Activated CD4-positive, alpha-beta memory T cell treated with anti-CD3 and anti-CD28 coated beads for 36 hours (primary cell): ENCODE results near the gene GPANK1. TPM values are rescaled to one million over a fixed set of nuclear protein-coding genes. Genes with fewer than 3 reads are reported as not detected.
A peak's percentile ranks its signal among the peaks of the same experiment; 100 is the strongest.

Experiments used
- CTCF ChIA-PET: fragments of 350-600 bp; sonication (Branson Sonifier 250); formaldehyde crosslinking; loops from one replicate; lab custom pipeline; 2021; ENCODE audit warnings: antibody characterized with exemption, inconsistent platforms; lab: Charles Lee
- POLR2A ChIA-PET: fragments of 350-600 bp; sonication (Branson Sonifier 250); formaldehyde crosslinking; loops from one replicate; lab custom pipeline; 2021; ENCODE audit warnings: antibody characterized with exemption; lab: Charles Lee
- DNase-seq: peaks from one replicate; pipeline ENCODE4 v3.0.0-alpha.2; 2020
- H3K27ac Mint-ChIP-seq: one replicate; pipeline ENCODE4 v1.8.0; 2021; ENCODE audit warnings: mixed read lengths
- H3K27me3 Mint-ChIP-seq: one replicate; pipeline ENCODE4 v1.8.0; 2021; ENCODE audit warnings: mixed read lengths
- H3K36me3 Mint-ChIP-seq: one replicate; pipeline ENCODE4 v1.8.0; 2021; ENCODE audit warnings: mixed read lengths
- H3K4me1 Mint-ChIP-seq: one replicate; pipeline ENCODE4 v1.8.0; 2021; ENCODE audit warnings: low read depth, mixed read lengths
- H3K4me3 Mint-ChIP-seq: one replicate; pipeline ENCODE4 v1.8.0; 2021; ENCODE audit warnings: mild to moderate bottlenecking, mixed read lengths
- H3K9me3 Mint-ChIP-seq: one replicate; pipeline ENCODE4 v1.8.0; 2021; ENCODE audit warnings: mixed read lengths
- intact Hi-C: fragments of 100-400 bp; cut with micrococcal nuclease; formaldehyde crosslinking; loops from one replicate; pipeline ENCODE4 v1.15.1; 2023
- total RNA-seq, 2 experiments: library from RNA; stranded (reverse); gene quantifications; one replicate each; pipeline ENCODE4 v1.2.3, GENCODE V29; 2021

Gene GPANK1
- total RNA-seq, 2 experiments from 2014 or later = 31.6 to 32.3 TPM

DNA sequence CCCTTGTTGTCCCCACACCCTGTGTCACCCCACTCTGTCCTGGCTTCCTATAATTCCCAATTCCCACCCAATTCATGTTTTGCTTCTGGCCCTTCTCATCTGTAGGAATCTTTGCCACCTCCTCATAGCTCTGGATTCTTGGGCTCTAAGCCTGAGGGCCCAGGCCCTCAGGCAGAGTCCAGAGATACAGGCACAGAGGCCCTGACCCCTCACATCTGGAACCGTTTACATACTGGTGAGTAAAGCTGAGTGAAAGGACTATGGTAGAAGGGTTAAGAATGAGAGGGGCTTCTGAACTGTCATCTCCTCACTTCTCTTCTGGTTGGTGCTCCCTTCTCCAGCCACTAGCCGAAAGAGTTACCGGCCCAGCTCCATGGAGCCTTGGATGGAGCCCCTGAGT lies 30.7 kb downstream of the GPANK1 start:
- Mint-ChIP-seq H3K4me1 (no peaks in the 10 kb centered on the region), H3K9me3 (no peaks in the 10 kb centered on the region), H3K4me3 (no peak overlapping the region), H3K27me3 (no peaks in the 10 kb centered on the region), H3K27ac (no peak overlapping the region), H3K36me3 (peaks cover 63% of the 10 kb centered on the region)
- ChIA-PET CTCF (interaction anchor here (2.0 kb wide), 1 partner anchor 83 kb away, joined by 4 read pairs; no protein-coding TSS in a partner anchor), POLR2A (interaction anchor here (1.1 to 1.3 kb wide), 3 partner anchors 9 to 12 kb away, joined by 3 to 5 read pairs (median 3); no protein-coding TSS in a partner anchor)
- intact Hi-C loops = no loop called here
- no peak for DNase-seq

DNA sequence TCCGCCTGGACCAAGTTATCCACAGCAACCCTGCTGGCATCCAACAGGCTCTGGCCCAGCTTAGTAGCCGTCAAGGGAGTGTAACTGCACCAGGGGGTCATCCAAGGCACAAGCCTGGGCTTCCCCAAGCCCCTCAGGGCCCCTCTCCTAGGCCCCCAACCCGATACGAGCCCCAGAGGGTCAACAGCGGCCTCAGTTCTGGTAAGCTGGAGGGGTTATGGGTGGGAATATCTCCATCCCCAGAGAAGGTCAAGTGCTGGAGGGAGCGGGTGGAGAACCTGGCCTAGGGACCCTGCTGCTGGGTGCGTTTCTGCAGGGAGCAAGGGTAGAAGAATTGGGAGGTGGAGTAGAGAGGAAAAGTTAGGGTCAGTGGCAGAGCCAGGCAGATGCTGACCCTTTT lies 31.4 kb downstream of the GPANK1 start:
- H3K36me3 Mint-ChIP-seq = peaks cover 64% of the 10 kb centered on the region
- H3K27me3 Mint-ChIP-seq = no peaks in the 10 kb centered on the region
- intact Hi-C loops = no loop called here
- H3K27ac Mint-ChIP-seq = no peak overlapping the region
- H3K4me1 Mint-ChIP-seq = no peaks in the 10 kb centered on the region
- no peak for DNase-seq
- ChIA-PET POLR2A (interaction anchor here (1.1 to 1.3 kb wide), 3 partner anchors 8 to 11 kb away, joined by 3 to 5 read pairs (median 3); no protein-coding TSS in a partner anchor), CTCF (interaction anchor here (0.7 kb wide), 1 partner anchor 35 kb away, joined by 3 read pairs; no protein-coding TSS in a partner anchor)
- H3K4me3 Mint-ChIP-seq = no peak overlapping the region
- no peaks in the 10 kb centered on the region for H3K9me3 Mint-ChIP-seq

GRCh38 chr6:31632279-31632946 lies 32.4 kb downstream of the GPANK1 start:
- no peaks in the 10 kb centered on the region for H3K9me3 Mint-ChIP-seq
- no peak overlapping the region for H3K4me3 Mint-ChIP-seq
- H3K27ac Mint-ChIP-seq = no peak overlapping the region
- intact Hi-C loops = no loop called here
- H3K36me3 Mint-ChIP-seq = peaks cover 72% of the 10 kb centered on the region
- POLR2A ChIA-PET = no interaction called here
- no peaks in the 10 kb centered on the region for H3K4me1 Mint-ChIP-seq
- H3K27me3 Mint-ChIP-seq = no peaks in the 10 kb centered on the region
- no peak for DNase-seq
- CTCF ChIA-PET = no interaction called here

DNA sequence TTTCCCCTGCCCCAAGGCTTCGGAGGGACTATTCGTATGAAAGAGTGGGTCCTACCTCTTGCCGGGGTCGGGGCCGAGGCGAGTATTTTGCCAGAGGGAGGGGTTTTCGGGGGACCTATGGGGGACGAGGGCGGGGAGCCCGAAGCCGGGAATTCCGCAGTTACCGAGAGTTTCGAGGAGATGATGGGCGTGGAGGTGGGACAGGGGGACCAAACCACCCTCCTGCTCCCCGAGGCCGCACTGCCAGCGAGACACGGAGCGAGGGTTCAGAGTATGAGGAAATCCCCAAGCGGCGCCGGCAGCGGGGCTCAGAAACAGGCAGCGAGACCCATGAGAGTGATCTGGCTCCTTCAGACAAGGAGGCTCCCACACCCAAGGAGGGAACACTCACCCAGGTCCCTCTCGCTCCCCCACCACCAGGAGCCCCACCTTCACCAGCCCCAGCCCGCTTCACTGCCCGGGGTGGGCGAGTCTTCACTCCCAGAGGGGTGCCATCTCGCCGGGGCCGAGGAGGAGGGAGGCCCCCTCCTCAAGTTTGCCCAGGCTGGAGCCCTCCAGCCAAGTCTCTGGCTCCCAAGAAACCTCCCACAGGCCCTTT lies 33.0 kb downstream of the GPANK1 start:
- Mint-ChIP-seq H3K4me1 (no peaks in the 10 kb centered on the region), H3K36me3 (peaks cover 72% of the 10 kb centered on the region), H3K4me3 (no peak overlapping the region), H3K27ac (no peak overlapping the region), H3K9me3 (no peaks in the 10 kb centered on the region), H3K27me3 (no peaks in the 10 kb centered on the region)
- POLR2A ChIA-PET = interaction anchor here (0.7 to 1.0 kb wide), 2 partner anchors 8 to 21 kb away, joined by 3 read pairs; partner anchors contain the start of gene BAG6
- DNase-seq = no peak
- intact Hi-C loops = no loop called here
- CTCF ChIA-PET = no interaction called here

DNA sequence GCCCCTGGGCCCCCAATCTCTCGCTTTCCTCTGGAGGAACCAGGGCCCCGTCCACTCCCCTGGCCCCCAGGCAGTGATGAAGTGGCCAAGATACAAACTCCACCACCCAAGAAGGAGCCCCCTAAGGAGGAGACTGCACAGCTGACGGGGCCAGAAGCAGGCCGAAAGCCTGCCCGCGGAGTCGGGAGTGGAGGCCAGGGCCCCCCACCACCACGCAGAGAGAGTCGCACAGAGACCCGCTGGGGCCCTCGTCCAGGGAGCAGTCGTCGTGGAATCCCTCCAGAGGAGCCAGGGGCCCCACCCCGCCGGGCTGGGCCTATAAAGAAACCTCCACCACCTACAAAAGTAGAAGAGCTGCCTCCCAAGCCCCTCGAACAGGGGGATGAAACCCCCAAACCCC lies 33.6 kb downstream of the GPANK1 start:
- intact Hi-C loops = no loop called here
- H3K4me1 Mint-ChIP-seq = no peaks in the 10 kb centered on the region
- no peaks in the 10 kb centered on the region for H3K27me3 Mint-ChIP-seq
- H3K36me3 Mint-ChIP-seq = peaks cover 72% of the 10 kb centered on the region
- no peaks in the 10 kb centered on the region for H3K9me3 Mint-ChIP-seq
- ChIA-PET POLR2A (interaction anchor here (0.7 to 1.0 kb wide), 2 partner anchors 9 to 21 kb away, joined by 3 read pairs; partner anchors contain the start of gene BAG6), CTCF (no interaction called here)
- no peak overlapping the region for H3K4me3 Mint-ChIP-seq
- H3K27ac Mint-ChIP-seq = no peak overlapping the region
- DNase-seq = no peak

DNA sequence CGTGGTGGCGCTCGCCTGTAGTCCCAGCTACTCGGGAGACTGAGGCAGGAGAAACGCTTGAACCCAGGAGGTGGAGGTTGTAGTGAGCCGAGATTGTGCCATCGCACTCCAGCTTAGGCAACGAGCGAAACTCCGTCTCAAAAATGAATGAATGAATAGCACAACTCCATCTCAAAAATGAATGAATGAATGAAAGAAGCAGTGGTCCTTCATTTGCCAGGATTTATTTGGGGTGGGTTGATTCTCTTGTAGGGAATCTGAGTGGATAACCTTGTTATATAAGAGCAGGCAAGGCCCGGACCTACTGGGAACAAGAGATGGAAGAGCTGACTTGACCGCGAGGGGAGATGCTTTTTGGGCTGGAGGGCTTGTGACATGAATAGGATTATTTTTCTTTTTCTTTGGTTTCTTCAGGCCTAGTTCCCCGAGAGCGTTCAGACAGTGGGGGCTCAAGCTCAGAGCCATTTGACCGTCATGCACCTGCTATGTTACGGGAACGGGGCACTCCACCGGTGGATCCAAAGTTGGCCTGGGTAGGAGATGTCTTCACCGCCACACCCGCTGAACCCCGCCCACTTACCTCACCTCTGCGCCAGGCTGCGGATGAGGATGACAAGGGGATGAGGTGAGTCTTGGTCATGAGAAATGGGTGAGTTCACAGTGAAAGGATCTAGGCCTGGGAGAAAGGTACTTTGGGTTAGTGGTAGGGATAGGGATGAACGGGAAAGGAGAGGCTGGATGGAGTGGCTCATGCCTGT lies 34.4 kb downstream of the GPANK1 start:
- DNase-seq = no peak
- intact Hi-C loops = no loop called here
- Mint-ChIP-seq H3K9me3 (no peaks in the 10 kb centered on the region), H3K4me1 (no peaks in the 10 kb centered on the region), H3K4me3 (no peak overlapping the region), H3K27me3 (no peaks in the 10 kb centered on the region), H3K27ac (no peak overlapping the region), H3K36me3 (peaks cover 74% of the 10 kb centered on the region)
- ChIA-PET CTCF (no interaction called here), POLR2A (no interaction called here)

- DNase-seq = no peak
- Mint-ChIP-seq H3K4me1 (no peaks in the 10 kb centered on the region), H3K27ac (no peak overlapping the region), H3K36me3 (peaks cover 78% of the 10 kb centered on the region), H3K4me3 (no peak overlapping the region), H3K9me3 (no peaks in the 10 kb centered on the region), H3K27me3 (no peaks in the 10 kb centered on the region)
- POLR2A ChIA-PET = interaction anchor here (0.6 kb wide), 1 partner anchor 91 kb away, joined by 3 read pairs; no protein-coding TSS in a partner anchor
- intact Hi-C loops = no loop called here
- CTCF ChIA-PET = no interaction called here
Observed at GRCh38 chr6:31629014-31629413, 35.8 kb downstream of the GPANK1 start.

GRCh38 chr6:31627690-31628287 lies 37.0 kb downstream of the GPANK1 start:
- ChIA-PET CTCF (no interaction called here), POLR2A (interaction anchor here (0.7 to 1.5 kb wide), 3 partner anchors 17 to 110 kb away, joined by 3 to 4 read pairs (median 4); partner anchors contain the start of gene BAG6)
- H3K27me3 Mint-ChIP-seq = no peaks in the 10 kb centered on the region
- no peaks in the 10 kb centered on the region for H3K9me3 Mint-ChIP-seq
- no peak overlapping the region for H3K4me3 Mint-ChIP-seq
- peaks cover 80% of the 10 kb centered on the region for H3K36me3 Mint-ChIP-seq
- peaks cover 4% of the 10 kb centered on the region for H3K4me1 Mint-ChIP-seq
- intact Hi-C loops = no loop called here
- DNase-seq = no peak
- H3K27ac Mint-ChIP-seq = no peak overlapping the region

DNA sequence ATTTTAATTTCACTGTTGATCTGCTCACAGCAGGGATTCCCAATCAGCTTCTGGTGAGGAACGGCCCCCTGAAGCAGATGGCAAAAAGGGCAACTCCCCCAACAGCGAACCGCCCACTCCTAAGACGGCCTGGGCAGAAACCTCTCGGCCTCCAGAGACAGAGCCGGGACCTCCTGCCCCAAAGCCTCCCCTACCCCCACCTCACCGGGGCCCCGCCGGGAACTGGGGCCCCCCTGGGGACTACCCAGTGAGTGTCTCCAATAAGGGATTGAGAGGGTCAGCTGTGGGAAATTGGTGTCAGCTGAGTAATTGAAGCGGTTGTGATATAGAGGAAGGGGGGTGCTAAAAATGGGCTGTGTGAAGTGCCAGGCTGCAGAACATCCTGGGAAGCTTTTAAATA lies 37.8 kb downstream of the GPANK1 start:
- ChIA-PET POLR2A (interaction anchor here (0.6 to 2.0 kb wide), 6 partner anchors 9 to 229 kb away, joined by 3 to 6 read pairs (median 4); partner anchors contain the start of genes BAG6 and LTB), CTCF (no interaction called here)
- peaks cover 80% of the 10 kb centered on the region for H3K36me3 Mint-ChIP-seq
- H3K4me1 Mint-ChIP-seq = peaks cover 12% of the 10 kb centered on the region
- H3K27me3 Mint-ChIP-seq = no peaks in the 10 kb centered on the region
- H3K27ac Mint-ChIP-seq = no peak overlapping the region
- no peak overlapping the region for H3K4me3 Mint-ChIP-seq
- H3K9me3 Mint-ChIP-seq = no peaks in the 10 kb centered on the region
- DNase-seq = no peak
- intact Hi-C loops = no loop called here

DNA sequence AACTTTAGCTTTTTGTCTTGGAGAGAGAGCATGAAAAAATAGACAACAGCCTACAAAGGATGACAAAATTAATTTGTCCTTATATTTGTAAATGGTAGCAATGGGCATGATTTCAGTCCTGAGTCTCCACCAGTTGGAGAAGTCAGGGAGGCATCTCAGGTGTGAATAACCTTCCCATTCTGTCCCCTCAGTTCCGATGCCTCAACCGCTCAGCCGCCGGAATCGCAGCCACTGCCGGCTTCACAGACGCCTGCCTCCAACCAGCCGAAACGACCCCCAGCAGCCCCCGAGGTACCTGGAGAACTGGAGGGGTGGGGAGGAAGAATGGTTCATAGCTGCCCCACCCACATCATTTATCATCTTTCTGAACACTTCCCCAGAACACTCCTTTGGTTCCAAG lies 40.7 kb downstream of the GPANK1 start:
- DNase-seq = no peak
- Mint-ChIP-seq H3K4me1 (peaks cover 20% of the 10 kb centered on the region), H3K4me3 (no peak overlapping the region), H3K36me3 (peaks cover 64% of the 10 kb centered on the region), H3K27ac (peak overlapping the region; percentile 31), H3K9me3 (no peaks in the 10 kb centered on the region), H3K27me3 (no peaks in the 10 kb centered on the region)
- intact Hi-C loops = no loop called here
- POLR2A ChIA-PET = interaction anchor here (0.5 kb wide), 1 partner anchor 46 kb away, joined by 3 read pairs; the partner anchor contains the start of gene LY6G5B
- CTCF ChIA-PET = interaction anchor here (1.0 kb wide), 1 partner anchor 72 kb away, joined by 4 read pairs; no protein-coding TSS in a partner anchor

DNA sequence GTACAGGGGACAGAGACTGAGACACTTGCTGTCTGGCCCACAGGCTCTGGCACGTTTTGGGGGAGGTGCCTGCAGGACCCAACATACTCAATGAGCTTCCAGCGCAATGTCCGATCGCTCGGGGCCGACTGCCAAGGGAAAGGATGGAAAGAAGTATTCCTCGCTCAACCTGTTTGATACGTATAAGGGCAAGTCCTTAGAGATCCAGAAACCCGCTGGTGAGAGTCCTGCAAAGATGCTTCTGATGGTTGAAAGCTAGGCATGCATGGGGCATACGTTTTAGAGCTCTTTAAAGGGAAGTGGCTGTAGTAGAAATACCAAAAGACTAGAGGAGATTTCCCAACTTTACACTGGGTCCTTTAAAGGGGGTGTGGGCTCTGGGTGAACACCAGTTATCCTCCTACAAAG lies 42.1 kb downstream of the GPANK1 start:
- intact Hi-C loops = no loop called here
- H3K9me3 Mint-ChIP-seq = no peaks in the 10 kb centered on the region
- peak overlapping the region; percentile 91 for H3K4me3 Mint-ChIP-seq
- DNase-seq = no peak
- no peaks in the 10 kb centered on the region for H3K27me3 Mint-ChIP-seq
- ChIA-PET POLR2A (interaction anchor here (1.1 to 3.5 kb wide), 5 partner anchors 11 to 94 kb away, joined by 3 to 26 read pairs (median 8); partner anchors contain the start of genes BAG6, CSNK2B, GPANK1 and MCCD1), CTCF (interaction anchor here (0.8 to 1.9 kb wide), 7 partner anchors 24 to 81 kb away, joined by 3 to 9 read pairs (median 3); partner anchors contain the start of genes ATP6V1G2, DDX39B, LTB and NFKBIL1)
- peaks cover 27% of the 10 kb centered on the region for H3K4me1 Mint-ChIP-seq
- peaks cover 54% of the 10 kb centered on the region for H3K36me3 Mint-ChIP-seq
- H3K27ac Mint-ChIP-seq = peak overlapping the region; percentile 98
